Endothelial cell of umbilical vein (primary cell): ENCODE results near the gene NCF4.

Experiments used
- MYC ChIP-seq: IDR thresholded peaks from one replicate; pipeline ENCODE4 v1.6.1; 2011; ENCODE audit warnings: mild to moderate bottlenecking, low read depth, low read length
- POLR2A ChIP-seq: IDR thresholded peaks from 2 replicates; pipeline ENCODE4 v1.6.1; 2012; ENCODE audit warnings: low read depth, mild to moderate bottlenecking, control low read depth, low read length
- TF ChIP-seq, protein P1 (sequence below), 2 donors: IDR thresholded peaks; 1 replicate in 1 of 2; 2 replicates in 1 of 2; pipeline ENCODE4 v1.5.1; 2011; ENCODE audit warnings: low read length in 2 of 2, mild to moderate bottlenecking in 2 of 2, moderate library complexity in 2 of 2, control low read depth in 1 of 2, inconsistent platforms in 1 of 2, low read depth in 1 of 2; ENCODE audit not compliant: insufficient read depth in 1 of 2; ENCODE audit errors: extremely low read depth in 1 of 2
- TF ChIP-seq, protein P2 (sequence below): IDR thresholded peaks from 2 replicates; pipeline ENCODE4 v1.6.1; 2011; ENCODE audit not compliant: insufficient read depth, insufficient read length

DNA sequence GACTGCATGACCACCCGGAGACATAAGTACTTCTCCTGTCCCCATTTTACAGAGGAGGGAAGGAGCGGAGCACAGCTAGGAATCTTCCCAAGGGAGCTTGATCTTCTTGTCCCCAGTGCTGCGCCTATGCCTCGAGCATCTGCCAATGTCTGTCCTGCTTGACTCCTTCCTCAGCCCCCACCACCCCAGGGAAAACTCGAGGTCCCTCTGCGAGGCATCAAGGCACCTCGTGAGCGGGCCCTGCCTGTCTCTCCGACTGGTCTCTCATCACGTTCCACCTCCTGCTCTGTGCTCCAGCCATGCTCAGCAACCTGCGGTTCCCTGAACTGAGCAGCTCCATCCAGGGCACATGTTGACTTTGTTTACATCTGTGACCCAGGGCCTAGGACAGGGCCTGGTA lies 2.5 kb downstream of the NCF4 start:
- TF ChIP-seq, protein P1, sequence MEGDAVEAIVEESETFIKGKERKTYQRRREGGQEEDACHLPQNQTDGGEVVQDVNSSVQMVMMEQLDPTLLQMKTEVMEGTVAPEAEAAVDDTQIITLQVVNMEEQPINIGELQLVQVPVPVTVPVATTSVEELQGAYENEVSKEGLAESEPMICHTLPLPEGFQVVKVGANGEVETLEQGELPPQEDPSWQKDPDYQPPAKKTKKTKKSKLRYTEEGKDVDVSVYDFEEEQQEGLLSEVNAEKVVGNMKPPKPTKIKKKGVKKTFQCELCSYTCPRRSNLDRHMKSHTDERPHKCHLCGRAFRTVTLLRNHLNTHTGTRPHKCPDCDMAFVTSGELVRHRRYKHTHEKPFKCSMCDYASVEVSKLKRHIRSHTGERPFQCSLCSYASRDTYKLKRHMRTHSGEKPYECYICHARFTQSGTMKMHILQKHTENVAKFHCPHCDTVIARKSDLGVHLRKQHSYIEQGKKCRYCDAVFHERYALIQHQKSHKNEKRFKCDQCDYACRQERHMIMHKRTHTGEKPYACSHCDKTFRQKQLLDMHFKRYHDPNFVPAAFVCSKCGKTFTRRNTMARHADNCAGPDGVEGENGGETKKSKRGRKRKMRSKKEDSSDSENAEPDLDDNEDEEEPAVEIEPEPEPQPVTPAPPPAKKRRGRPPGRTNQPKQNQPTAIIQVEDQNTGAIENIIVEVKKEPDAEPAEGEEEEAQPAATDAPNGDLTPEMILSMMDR (IDR thresholded peaks at IDR 0.05; ENCODE audit: extremely low read depth in 1 of 2, insufficient read depth in 1 of 2, low read depth in 1 of 2, low read length in 2 of 2) = no peak
- TF ChIP-seq, protein P2, sequence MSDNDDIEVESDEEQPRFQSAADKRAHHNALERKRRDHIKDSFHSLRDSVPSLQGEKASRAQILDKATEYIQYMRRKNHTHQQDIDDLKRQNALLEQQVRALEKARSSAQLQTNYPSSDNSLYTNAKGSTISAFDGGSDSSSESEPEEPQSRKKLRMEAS = no peak
- no peak for TF ChIP-seq MYC
- TF ChIP-seq POLR2A = no peak
